ENCODE results near the gene WDR55.

The WDR55 gene

GRCh38 chr5:140627972-140628371 lies 36.7 kb upstream of the WDR55 start:
- no peaks in the 10 kb centered on the region for H3K9me2 ChIP-seq (replicated peaks; ENCODE audit: insufficient read depth, low read length)
- no peaks in the 10 kb centered on the region for H3K36me3 ChIP-seq (ENCODE audit: low read length)
- TF ChIP-seq EZH2phosphoT487 (conservative IDR thresholded peaks at IDR 0.05; ENCODE audit: low read length) (no peak), CTCF (IDR thresholded peaks at IDR 0.05; ENCODE audit: insufficient read depth, low read length, poor library complexity, severe bottlenecking) (no peak)
- H3K4me3 ChIP-seq (ENCODE audit: insufficient read depth, low read length, poor library complexity, severe bottlenecking), result no peak overlapping the region
- H3K27me3 ChIP-seq (ENCODE audit: low read length), result no peaks in the 10 kb centered on the region
- H3K9ac ChIP-seq (ENCODE audit: low read length), result no peak overlapping the region
- no peaks in the 10 kb centered on the region for H3F3A ChIP-seq (ENCODE audit: insufficient read depth)
- H3K79me2 ChIP-seq (ENCODE audit: insufficient read depth, low read length), result no peaks in the 10 kb centered on the region
- no peak overlapping the region for H3K4me2 ChIP-seq (ENCODE audit: low read depth, low read length, poor library complexity, severe bottlenecking)
- no peaks in the 10 kb centered on the region for H4K20me1 ChIP-seq (ENCODE audit: low read depth, low read length)
- H3K9me3 ChIP-seq (ENCODE audit: insufficient read depth, low read length), result peaks cover 15% of the 10 kb centered on the region; the same call in 1 of the 2 replicates
- H3K27ac ChIP-seq (ENCODE audit: low read depth, low read length), result no peak overlapping the region
- no peak overlapping the region for H2AFZ ChIP-seq (ENCODE audit: low read depth, low read length, severe bottlenecking)

- no peak overlapping the region for H2AFZ ChIP-seq (ENCODE audit: low read depth, low read length, severe bottlenecking)
- H3K4me3 ChIP-seq (ENCODE audit: insufficient read depth, low read length, poor library complexity, severe bottlenecking), result no peak overlapping the region
- no peaks in the 10 kb centered on the region for H3K9me2 ChIP-seq (replicated peaks; ENCODE audit: insufficient read depth, low read length)
- no peaks in the 10 kb centered on the region for H3K27me3 ChIP-seq (ENCODE audit: low read length)
- TF ChIP-seq EZH2phosphoT487 (conservative IDR thresholded peaks at IDR 0.05; ENCODE audit: low read length), result no peak
- TF ChIP-seq CTCF (IDR thresholded peaks at IDR 0.05; ENCODE audit: insufficient read depth, low read length, poor library complexity, severe bottlenecking), result no peak
- peaks cover 15% of the 10 kb centered on the region; the same call in 1 of the 2 replicates for H3K9me3 ChIP-seq (ENCODE audit: insufficient read depth, low read length)
- H3F3A ChIP-seq (ENCODE audit: insufficient read depth), result no peaks in the 10 kb centered on the region
- no peaks in the 10 kb centered on the region for H3K79me2 ChIP-seq (ENCODE audit: insufficient read depth, low read length)
- H3K4me2 ChIP-seq (ENCODE audit: low read depth, low read length, poor library complexity, severe bottlenecking), result no peak overlapping the region
- H3K36me3 ChIP-seq (ENCODE audit: low read length), result no peaks in the 10 kb centered on the region
- H4K20me1 ChIP-seq (ENCODE audit: low read depth, low read length), result no peaks in the 10 kb centered on the region
- H3K9ac ChIP-seq (ENCODE audit: low read length), result no peak overlapping the region
- H3K27ac ChIP-seq (ENCODE audit: low read depth, low read length), result no peak overlapping the region
Observed at GRCh38 chr5:140628711-140629110, 36.0 kb upstream of the WDR55 start.

- no peak overlapping the region for H3K27ac ChIP-seq (ENCODE audit: low read depth, low read length)
- no peaks in the 10 kb centered on the region for H3K9me2 ChIP-seq (replicated peaks; ENCODE audit: insufficient read depth, low read length)
- 0 out of 2 replicates have a peak, but pooled peaks cover 5% of the 10 kb centered on the region for H3F3A ChIP-seq (ENCODE audit: insufficient read depth)
- peaks cover 15% of the 10 kb centered on the region; the same call in 1 of the 2 replicates for H3K9me3 ChIP-seq (ENCODE audit: insufficient read depth, low read length)
- no peaks in the 10 kb centered on the region for H3K27me3 ChIP-seq (ENCODE audit: low read length)
- H3K36me3 ChIP-seq (ENCODE audit: low read length), result no peaks in the 10 kb centered on the region
- H3K79me2 ChIP-seq (ENCODE audit: insufficient read depth, low read length), result no peaks in the 10 kb centered on the region
- H4K20me1 ChIP-seq (ENCODE audit: low read depth, low read length), result no peaks in the 10 kb centered on the region
- TF ChIP-seq EZH2phosphoT487 (conservative IDR thresholded peaks at IDR 0.05; ENCODE audit: low read length) (no peak), CTCF (IDR thresholded peaks at IDR 0.05; ENCODE audit: insufficient read depth, low read length, poor library complexity, severe bottlenecking) (no peak)
- H3K4me2 ChIP-seq (ENCODE audit: low read depth, low read length, poor library complexity, severe bottlenecking), result no peak overlapping the region
- H3K4me3 ChIP-seq (ENCODE audit: insufficient read depth, low read length, poor library complexity, severe bottlenecking), result no peak overlapping the region
- H3K9ac ChIP-seq (ENCODE audit: low read length), result no peak overlapping the region
- no peak overlapping the region for H2AFZ ChIP-seq (ENCODE audit: low read depth, low read length, severe bottlenecking)
Observed at GRCh38 chr5:140630292-140631035, 34.2 kb upstream of the WDR55 start.
